ENCODE measurements around the gene UAP1L1.

UAP1L1 gene

DNA sequence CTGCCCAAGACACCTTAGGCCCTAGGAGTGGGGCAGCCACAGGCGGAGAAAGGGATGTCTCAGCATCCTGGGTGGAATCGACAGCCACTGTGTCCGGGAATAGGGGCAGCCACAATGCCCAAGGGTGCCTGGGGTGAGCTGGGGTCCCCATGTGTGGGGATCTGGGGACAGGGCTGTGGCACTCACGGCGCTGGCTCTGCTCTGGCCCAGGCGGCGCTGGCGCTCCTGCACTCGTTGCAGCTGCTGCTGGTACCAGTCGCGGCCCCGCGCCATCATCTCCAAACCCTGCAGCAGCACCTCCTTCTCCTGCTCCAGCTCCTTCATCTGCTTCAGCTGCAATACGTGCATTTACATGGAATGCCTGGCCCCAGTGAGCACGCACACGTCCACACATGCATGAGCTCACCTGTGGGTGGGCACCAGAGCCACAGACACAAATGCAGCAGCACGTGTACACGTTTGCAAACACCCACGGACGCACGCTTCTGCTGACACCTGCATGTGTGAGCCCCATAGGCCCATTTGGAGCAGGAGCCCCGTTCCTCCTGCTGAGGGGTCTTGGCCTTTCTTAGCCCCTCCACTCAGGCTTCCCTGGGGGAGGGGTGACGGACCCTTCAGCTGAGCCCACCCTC is 11.9 kb upstream of the UAP1L1 start:
- TF ChIP-seq, protein P1, sequence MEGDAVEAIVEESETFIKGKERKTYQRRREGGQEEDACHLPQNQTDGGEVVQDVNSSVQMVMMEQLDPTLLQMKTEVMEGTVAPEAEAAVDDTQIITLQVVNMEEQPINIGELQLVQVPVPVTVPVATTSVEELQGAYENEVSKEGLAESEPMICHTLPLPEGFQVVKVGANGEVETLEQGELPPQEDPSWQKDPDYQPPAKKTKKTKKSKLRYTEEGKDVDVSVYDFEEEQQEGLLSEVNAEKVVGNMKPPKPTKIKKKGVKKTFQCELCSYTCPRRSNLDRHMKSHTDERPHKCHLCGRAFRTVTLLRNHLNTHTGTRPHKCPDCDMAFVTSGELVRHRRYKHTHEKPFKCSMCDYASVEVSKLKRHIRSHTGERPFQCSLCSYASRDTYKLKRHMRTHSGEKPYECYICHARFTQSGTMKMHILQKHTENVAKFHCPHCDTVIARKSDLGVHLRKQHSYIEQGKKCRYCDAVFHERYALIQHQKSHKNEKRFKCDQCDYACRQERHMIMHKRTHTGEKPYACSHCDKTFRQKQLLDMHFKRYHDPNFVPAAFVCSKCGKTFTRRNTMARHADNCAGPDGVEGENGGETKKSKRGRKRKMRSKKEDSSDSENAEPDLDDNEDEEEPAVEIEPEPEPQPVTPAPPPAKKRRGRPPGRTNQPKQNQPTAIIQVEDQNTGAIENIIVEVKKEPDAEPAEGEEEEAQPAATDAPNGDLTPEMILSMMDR (IDR thresholded peaks at IDR 0.05; ENCODE audit: insufficient read depth, low read length) = no peak
- TF ChIP-seq, protein P2, sequence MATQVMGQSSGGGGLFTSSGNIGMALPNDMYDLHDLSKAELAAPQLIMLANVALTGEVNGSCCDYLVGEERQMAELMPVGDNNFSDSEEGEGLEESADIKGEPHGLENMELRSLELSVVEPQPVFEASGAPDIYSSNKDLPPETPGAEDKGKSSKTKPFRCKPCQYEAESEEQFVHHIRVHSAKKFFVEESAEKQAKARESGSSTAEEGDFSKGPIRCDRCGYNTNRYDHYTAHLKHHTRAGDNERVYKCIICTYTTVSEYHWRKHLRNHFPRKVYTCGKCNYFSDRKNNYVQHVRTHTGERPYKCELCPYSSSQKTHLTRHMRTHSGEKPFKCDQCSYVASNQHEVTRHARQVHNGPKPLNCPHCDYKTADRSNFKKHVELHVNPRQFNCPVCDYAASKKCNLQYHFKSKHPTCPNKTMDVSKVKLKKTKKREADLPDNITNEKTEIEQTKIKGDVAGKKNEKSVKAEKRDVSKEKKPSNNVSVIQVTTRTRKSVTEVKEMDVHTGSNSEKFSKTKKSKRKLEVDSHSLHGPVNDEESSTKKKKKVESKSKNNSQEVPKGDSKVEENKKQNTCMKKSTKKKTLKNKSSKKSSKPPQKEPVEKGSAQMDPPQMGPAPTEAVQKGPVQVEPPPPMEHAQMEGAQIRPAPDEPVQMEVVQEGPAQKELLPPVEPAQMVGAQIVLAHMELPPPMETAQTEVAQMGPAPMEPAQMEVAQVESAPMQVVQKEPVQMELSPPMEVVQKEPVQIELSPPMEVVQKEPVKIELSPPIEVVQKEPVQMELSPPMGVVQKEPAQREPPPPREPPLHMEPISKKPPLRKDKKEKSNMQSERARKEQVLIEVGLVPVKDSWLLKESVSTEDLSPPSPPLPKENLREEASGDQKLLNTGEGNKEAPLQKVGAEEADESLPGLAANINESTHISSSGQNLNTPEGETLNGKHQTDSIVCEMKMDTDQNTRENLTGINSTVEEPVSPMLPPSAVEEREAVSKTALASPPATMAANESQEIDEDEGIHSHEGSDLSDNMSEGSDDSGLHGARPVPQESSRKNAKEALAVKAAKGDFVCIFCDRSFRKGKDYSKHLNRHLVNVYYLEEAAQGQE (IDR thresholded peaks at IDR 0.05; ENCODE audit: insufficient replicate concordance, low read depth) = no peak
- TF ChIP-seq SPI1 (IDR thresholded peaks at IDR 0.05; ENCODE audit: borderline replicate concordance, low read depth) = no peak
- TF ChIP-seq POLR2AphosphoS5 (IDR thresholded peaks at IDR 0.05; ENCODE audit: low read depth) = no peak
- no peak for TF ChIP-seq GABPA (IDR thresholded peaks at IDR 0.05; ENCODE audit: low read depth)
- Histone ChIP-seq H3K27ac (replicated peaks) (no peak overlapping the region), H3K27me3 (ENCODE audit: insufficient read depth, poor library complexity, severe bottlenecking) (no peaks in the 10 kb centered on the region), H3K4me3 (replicated peaks; ENCODE audit: insufficient read depth, low read length) (no peak overlapping the region)
- DNase-seq (ENCODE audit: low read depth in 1 of 2, low spot score in 1 of 2) = no peak

DNA sequence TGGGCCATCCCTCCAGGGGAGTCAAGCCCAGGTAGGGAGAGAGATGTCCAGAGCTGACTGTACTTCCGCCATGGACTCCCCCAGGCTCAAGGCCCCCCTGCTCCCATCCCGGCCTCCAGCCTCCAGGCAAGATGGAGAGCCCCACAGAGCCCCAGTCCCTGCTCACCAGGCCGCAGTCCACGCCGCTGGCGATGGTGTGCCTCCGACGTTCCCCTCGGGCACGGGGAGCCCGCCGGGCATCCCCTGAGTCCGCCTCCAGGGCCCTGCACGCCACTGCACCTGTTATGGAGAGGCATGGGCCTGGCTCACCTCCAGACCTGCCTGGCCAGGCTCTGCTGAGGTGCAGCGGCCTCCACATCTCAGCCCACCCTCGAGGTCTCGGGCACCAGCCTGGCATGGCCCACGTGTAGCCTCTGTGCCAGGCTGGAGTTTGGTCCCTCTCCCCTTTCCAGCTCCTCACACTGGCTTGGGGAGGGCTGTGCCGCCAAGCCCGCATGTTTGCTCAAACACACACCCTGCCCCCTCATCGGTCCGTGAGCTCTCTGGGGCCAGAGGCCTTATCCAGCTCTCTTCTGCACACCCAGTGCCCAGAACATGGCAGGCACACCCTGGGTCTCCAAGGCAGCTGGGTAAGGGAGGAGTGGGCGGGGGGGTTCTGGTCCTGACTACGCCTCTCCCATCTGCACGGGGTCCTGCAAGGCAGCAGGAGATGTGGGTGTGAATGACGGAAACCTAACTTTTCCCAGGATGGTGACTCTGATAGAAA is 11.0 kb upstream of the UAP1L1 start:
- H3K27ac ChIP-seq (replicated peaks) = no peak overlapping the region

DNA sequence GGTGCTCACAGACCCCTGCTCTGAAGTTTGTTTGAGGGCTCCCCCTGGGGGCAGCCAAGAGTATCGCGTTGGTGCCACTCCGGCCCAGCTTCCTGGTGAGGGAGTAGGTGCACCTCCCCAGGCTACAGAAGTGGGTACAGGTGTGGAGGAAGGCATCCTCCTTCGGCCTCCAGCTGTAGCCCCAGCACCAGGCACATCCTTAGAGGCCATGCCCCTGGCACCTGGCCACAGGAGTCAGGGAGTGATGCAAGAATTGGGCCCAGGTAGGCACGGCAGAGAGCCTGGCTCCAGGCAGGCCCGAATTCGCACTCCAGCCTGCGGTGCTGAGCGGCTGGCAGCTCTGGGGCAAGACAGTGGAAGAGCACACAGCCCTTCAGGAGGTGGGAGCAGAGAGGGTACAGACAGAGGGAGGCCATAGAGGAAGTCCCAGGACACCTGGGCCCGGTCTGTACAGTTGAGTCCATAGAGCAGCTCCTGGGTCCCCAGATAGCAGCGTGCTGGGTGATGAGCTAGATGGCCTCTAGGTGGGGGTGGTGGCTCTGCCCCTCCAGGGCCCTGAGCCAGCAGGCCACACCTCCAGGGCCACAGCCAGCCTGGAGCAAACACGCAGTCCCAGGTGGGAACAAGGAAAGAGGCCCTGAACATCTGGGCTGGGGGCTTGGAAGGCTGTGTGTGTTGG is 9.3 kb upstream of the UAP1L1 start:
- no peak for TF ChIP-seq GABPA (IDR thresholded peaks at IDR 0.05; ENCODE audit: low read depth)
- TF ChIP-seq, protein P1 (IDR thresholded peaks at IDR 0.05; ENCODE audit: insufficient read depth, low read length) = peak; percentile 74
- no peak overlapping the region for H3K27ac ChIP-seq (replicated peaks)
- no peaks in the 10 kb centered on the region for H3K27me3 ChIP-seq (ENCODE audit: insufficient read depth, poor library complexity, severe bottlenecking)
- peak; percentile 81 to 86 for DNase-seq (ENCODE audit: low read depth in 1 of 2, low spot score in 1 of 2)
- H3K4me3 ChIP-seq (replicated peaks; ENCODE audit: insufficient read depth, low read length) = no peak overlapping the region

More for the DNA sequence above, 11.0 kb upstream of the UAP1L1 start:
- no peak for DNase-seq (ENCODE audit: low read depth in 1 of 2, low spot score in 1 of 2)
- H3K4me3 ChIP-seq (replicated peaks; ENCODE audit: insufficient read depth, low read length) = no peak overlapping the region
- TF ChIP-seq POLR2AphosphoS5 (IDR thresholded peaks at IDR 0.05; ENCODE audit: low read depth) = no peak
- TF ChIP-seq, protein P2 (IDR thresholded peaks at IDR 0.05; ENCODE audit: insufficient replicate concordance, low read depth) = no peak
- no peak for TF ChIP-seq GABPA (IDR thresholded peaks at IDR 0.05; ENCODE audit: low read depth)
- TF ChIP-seq, protein P1 (IDR thresholded peaks at IDR 0.05; ENCODE audit: insufficient read depth, low read length) = no peak
- TF ChIP-seq SPI1 (IDR thresholded peaks at IDR 0.05; ENCODE audit: borderline replicate concordance, low read depth) = no peak
- H3K27me3 ChIP-seq (ENCODE audit: insufficient read depth, poor library complexity, severe bottlenecking) = no peaks in the 10 kb centered on the region

All from HL-60 (cell line).